Ishikawa (cell line): ENCODE measurements around the gene NEU3.
A peak's percentile ranks its signal among the peaks of the same experiment; 100 is the strongest.

Source experiments
- CEBPB ChIP-seq: IDR thresholded peaks from 2 replicates; pipeline ENCODE4 v1.6.1; 2012
- CREB1 ChIP-seq: IDR thresholded peaks from 2 replicates; pipeline ENCODE4 v1.6.1; 2012; ENCODE audit warnings: low read depth
- EGR1 ChIP-seq: IDR thresholded peaks from 2 replicates; pipeline ENCODE4 v1.6.1; 2012
- EP300 ChIP-seq: IDR thresholded peaks from 2 replicates; pipeline ENCODE4 v1.6.1; 2012; ENCODE audit warnings: borderline replicate concordance
- FOXM1 ChIP-seq: IDR thresholded peaks from 2 replicates; pipeline ENCODE4 v1.6.1; 2012; ENCODE audit warnings: low read depth, borderline replicate concordance
- MAX ChIP-seq: IDR thresholded peaks from 2 replicates; pipeline ENCODE4 v1.6.1; 2012
- NFIC ChIP-seq: IDR thresholded peaks from 2 replicates; pipeline ENCODE4 v1.6.1; 2012
- RAD21 ChIP-seq: IDR thresholded peaks from 2 replicates; pipeline ENCODE4 v1.6.1; 2012; ENCODE audit warnings: low read depth
- TAF1 ChIP-seq: IDR thresholded peaks from 2 replicates; pipeline ENCODE4 v1.6.1; 2012; ENCODE audit warnings: low read depth, mild to moderate bottlenecking
- TCF12 ChIP-seq: IDR thresholded peaks from 2 replicates; pipeline ENCODE4 v1.6.1; 2012; ENCODE audit warnings: low read depth
- TEAD4 ChIP-seq: IDR thresholded peaks from 2 replicates; pipeline ENCODE4 v1.6.1; 2012
- USF1 ChIP-seq: IDR thresholded peaks from 2 replicates; pipeline ENCODE4 v1.6.1; 2012
- YY1 ChIP-seq: IDR thresholded peaks from 2 replicates; pipeline ENCODE4 v1.6.1; 2012; ENCODE audit warnings: low read depth
- ZBTB7A ChIP-seq: IDR thresholded peaks from 2 replicates; pipeline ENCODE4 v1.6.1; 2012; ENCODE audit warnings: low read depth
- TF ChIP-seq, protein P1 (sequence below): IDR thresholded peaks from 2 replicates; pipeline ENCODE4 v1.6.1; 2012; ENCODE audit warnings: low read depth, mild to moderate bottlenecking

NEU3 gene

DNA sequence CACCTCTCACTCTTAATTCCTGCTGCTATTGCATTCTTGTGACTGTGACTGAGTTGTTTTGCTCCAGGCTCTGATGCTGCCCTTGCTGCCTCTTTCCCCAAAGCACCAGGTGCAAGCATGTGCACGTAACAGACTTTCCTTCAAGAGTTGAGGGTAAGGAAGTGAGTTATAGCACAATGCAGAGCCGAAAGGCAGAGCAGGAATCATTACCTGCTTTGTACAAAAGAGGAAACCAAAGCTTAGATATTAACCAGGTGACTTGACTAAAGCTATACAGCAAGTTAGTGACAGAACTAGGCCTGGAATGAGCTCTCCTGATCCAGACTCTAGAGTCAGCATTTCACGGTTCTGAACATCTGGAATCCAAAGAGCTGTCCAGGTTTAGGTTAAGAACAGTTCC lies 33.6 kb downstream of the NEU3 start:
- no peak for TF ChIP-seq FOXM1
- no peak for TF ChIP-seq TCF12
- no peak for TF ChIP-seq MAX
- TF ChIP-seq USF1: no peak
- TF ChIP-seq ZBTB7A: no peak
- no peak for TF ChIP-seq EP300
- no peak for TF ChIP-seq RAD21
- no peak for TF ChIP-seq NFIC
- TF ChIP-seq TEAD4: no peak
- no peak for TF ChIP-seq TAF1
- no peak for TF ChIP-seq EGR1
- no peak for TF ChIP-seq YY1
- no peak for TF ChIP-seq CREB1
- TF ChIP-seq, protein P1, sequence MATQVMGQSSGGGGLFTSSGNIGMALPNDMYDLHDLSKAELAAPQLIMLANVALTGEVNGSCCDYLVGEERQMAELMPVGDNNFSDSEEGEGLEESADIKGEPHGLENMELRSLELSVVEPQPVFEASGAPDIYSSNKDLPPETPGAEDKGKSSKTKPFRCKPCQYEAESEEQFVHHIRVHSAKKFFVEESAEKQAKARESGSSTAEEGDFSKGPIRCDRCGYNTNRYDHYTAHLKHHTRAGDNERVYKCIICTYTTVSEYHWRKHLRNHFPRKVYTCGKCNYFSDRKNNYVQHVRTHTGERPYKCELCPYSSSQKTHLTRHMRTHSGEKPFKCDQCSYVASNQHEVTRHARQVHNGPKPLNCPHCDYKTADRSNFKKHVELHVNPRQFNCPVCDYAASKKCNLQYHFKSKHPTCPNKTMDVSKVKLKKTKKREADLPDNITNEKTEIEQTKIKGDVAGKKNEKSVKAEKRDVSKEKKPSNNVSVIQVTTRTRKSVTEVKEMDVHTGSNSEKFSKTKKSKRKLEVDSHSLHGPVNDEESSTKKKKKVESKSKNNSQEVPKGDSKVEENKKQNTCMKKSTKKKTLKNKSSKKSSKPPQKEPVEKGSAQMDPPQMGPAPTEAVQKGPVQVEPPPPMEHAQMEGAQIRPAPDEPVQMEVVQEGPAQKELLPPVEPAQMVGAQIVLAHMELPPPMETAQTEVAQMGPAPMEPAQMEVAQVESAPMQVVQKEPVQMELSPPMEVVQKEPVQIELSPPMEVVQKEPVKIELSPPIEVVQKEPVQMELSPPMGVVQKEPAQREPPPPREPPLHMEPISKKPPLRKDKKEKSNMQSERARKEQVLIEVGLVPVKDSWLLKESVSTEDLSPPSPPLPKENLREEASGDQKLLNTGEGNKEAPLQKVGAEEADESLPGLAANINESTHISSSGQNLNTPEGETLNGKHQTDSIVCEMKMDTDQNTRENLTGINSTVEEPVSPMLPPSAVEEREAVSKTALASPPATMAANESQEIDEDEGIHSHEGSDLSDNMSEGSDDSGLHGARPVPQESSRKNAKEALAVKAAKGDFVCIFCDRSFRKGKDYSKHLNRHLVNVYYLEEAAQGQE: no peak
- no peak for TF ChIP-seq CEBPB

- no peak for TF ChIP-seq TCF12
- no peak for TF ChIP-seq TAF1
- peak; percentile 92 for TF ChIP-seq RAD21
- peak; percentile 61 for TF ChIP-seq TEAD4
- no peak for TF ChIP-seq YY1
- no peak for TF ChIP-seq EP300
Observed at GRCh38 chr11:75022759-75023396, 34.1 kb downstream of the NEU3 start.

GRCh38 chr11:75023446-75024067 lies 34.8 kb downstream of the NEU3 start:
- TF ChIP-seq CEBPB (no peak), FOXM1 (no peak), MAX (no peak), CREB1 (no peak), NFIC (no peak), TEAD4 (no peak), YY1 (no peak), TCF12 (no peak), TAF1 (no peak), EP300 (no peak), ZBTB7A (no peak), RAD21 (no peak), USF1 (no peak), EGR1 (no peak)
- TF ChIP-seq, protein P1: no peak

DNA sequence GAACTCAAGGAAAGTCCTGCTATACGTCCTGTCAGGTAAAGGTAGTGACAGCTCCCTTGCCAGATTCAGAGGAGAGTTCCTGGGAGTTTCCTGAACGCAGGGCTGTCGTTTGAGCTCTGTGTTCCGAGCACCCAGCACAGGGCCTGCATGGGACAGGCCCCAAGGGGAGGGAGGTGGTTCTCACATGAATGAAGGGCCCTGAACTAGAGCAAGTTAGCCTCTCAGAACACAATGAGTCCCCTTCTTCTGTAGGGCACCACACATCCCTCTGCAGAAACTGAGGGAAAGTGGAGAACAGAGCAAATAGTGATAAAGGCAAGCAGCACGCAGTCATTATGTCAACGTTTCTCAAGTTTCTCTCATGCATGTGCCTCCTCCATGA lies 35.3 kb downstream of the NEU3 start:
- no peak for TF ChIP-seq CREB1
- TF ChIP-seq EP300: no peak
- TF ChIP-seq, protein P1: no peak
- no peak for TF ChIP-seq TCF12
- no peak for TF ChIP-seq FOXM1
- TF ChIP-seq YY1: no peak
- TF ChIP-seq TAF1: no peak
- TF ChIP-seq ZBTB7A: no peak
- no peak for TF ChIP-seq CEBPB
- no peak for TF ChIP-seq NFIC
- no peak for TF ChIP-seq EGR1
- TF ChIP-seq RAD21: no peak
- no peak for TF ChIP-seq TEAD4
- TF ChIP-seq MAX: no peak
- no peak for TF ChIP-seq USF1
